ENCODE data around the gene OR3A3. TPM values are rescaled to one million over a fixed set of nuclear protein-coding genes. Genes with fewer than 3 reads are reported as not detected.

The OR3A3 gene
- total RNA-seq, 3 donors from 2014 or later, result not detected

DNA sequence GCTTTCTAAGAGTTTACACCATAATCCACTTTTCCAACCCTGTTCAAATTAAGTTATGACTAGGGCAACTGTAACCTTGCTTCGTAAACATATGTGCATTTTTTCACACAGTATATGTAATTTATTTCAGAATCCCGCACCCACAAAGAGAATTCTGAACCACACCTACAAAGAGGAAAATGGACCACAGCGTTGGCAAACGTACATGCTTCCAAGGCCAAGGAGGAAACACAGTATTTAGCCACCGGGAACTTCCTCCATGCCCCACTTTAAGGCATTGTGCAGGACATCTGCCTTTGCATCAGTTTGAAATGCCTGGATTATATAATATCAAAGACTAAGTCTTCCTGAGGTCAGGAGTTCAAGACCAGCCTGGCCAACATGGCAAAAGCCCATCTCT is 58.4 kb downstream of the OR3A3 start:
- Histone ChIP-seq H3K4me1 (ENCODE audit: low read depth) (peaks cover 14% of the 10 kb centered on the region), H3K4me3 (no peak overlapping the region), H3K9me3 (no peaks in the 10 kb centered on the region), H3K36me3 (ENCODE audit: low read depth) (no peaks in the 10 kb centered on the region)
- DNase-seq, result peak in 1 of 3 donors; percentile 47
- TF ChIP-seq, protein P1, sequence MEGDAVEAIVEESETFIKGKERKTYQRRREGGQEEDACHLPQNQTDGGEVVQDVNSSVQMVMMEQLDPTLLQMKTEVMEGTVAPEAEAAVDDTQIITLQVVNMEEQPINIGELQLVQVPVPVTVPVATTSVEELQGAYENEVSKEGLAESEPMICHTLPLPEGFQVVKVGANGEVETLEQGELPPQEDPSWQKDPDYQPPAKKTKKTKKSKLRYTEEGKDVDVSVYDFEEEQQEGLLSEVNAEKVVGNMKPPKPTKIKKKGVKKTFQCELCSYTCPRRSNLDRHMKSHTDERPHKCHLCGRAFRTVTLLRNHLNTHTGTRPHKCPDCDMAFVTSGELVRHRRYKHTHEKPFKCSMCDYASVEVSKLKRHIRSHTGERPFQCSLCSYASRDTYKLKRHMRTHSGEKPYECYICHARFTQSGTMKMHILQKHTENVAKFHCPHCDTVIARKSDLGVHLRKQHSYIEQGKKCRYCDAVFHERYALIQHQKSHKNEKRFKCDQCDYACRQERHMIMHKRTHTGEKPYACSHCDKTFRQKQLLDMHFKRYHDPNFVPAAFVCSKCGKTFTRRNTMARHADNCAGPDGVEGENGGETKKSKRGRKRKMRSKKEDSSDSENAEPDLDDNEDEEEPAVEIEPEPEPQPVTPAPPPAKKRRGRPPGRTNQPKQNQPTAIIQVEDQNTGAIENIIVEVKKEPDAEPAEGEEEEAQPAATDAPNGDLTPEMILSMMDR (IDR thresholded peaks at IDR 0.05), result no peak
- intact Hi-C loops (cut with DNase I, micrococcal nuclease), result no loop called here
- ATAC-seq, result peak; percentile 75

DNA sequence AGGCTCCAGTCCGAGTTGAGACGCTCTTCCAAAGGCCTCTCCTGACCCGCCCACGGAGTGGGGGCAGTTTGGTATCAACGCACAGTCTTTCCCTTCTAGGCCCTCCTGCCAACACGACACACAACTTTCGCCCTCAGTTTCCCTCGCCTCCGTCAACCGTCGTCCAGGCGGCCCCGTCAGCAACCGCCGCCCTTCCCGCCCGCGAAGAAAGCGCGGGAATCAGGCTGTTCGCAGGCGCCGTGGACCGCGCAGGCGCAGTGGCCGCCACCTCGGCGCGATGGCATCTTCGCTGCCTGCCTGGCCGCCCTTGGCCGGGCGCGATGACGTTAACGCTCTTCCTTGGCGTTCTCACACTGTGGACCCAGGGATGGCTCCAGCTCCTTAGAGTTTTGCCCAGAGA is 60.4 kb downstream of the OR3A3 start, which contains the start of gene SPATA22:
Gene SPATA22 (minus strand): TSS at position 221 of the 400 bp plus-strand sequence. CDS start 2,494 bp downstream, outside the sequence.
- DNase-seq, result no peak
- ATAC-seq, result no peak
- Histone ChIP-seq H3K4me1 (ENCODE audit: low read depth) (peaks cover 28% of the 10 kb centered on the region), H3K36me3 (ENCODE audit: low read depth) (no peaks in the 10 kb centered on the region), H3K4me3 (no peak within 1 kb of the TSS), H3K9me3 (no peaks in the 10 kb centered on the region)
- TF ChIP-seq, protein P1 (IDR thresholded peaks at IDR 0.05), result no peak
- intact Hi-C loops (cut with DNase I, micrococcal nuclease), result no loop called here

DNA sequence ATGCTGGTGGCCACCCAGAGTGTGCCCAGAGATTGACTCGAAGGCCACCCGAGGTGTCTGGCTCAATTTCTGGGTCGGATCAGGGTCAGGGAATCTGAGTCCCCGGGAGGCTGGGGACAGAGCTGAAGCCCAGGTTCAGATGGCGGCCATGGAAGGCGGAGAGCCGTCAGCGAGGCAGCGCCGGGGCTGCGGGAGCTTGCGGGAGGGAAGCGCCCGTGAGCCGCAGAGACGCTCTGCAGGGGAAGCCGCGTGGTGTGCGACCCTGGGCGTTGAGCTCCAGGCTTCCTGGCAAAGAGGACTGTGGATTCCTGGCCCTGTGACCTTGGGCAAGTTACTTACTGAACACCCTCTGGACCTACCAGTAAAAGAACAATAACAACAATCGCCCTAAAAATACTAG is 61.0 kb downstream of the OR3A3 start:
- intact Hi-C loops (cut with DNase I, micrococcal nuclease), result no loop called here
- H3K36me3 ChIP-seq (ENCODE audit: low read depth), result no peaks in the 10 kb centered on the region
- no peak for ATAC-seq
- H3K9me3 ChIP-seq, result no peaks in the 10 kb centered on the region
- DNase-seq, result no peak
- H3K4me3 ChIP-seq, result no peak overlapping the region
- TF ChIP-seq, protein P1 (IDR thresholded peaks at IDR 0.05), result no peak
- peaks cover 31% of the 10 kb centered on the region for H3K4me1 ChIP-seq (ENCODE audit: low read depth)

Other genes starting within 250 kb of the OR3A3 start
- not detected for gene OR1A2, start 213.9 kb upstream of the OR3A3 start, total RNA-seq
- not detected for gene OR1A1, start 203.7 kb upstream of the OR3A3 start, total RNA-seq
- gene OR3A1, start 113.0 kb upstream of the OR3A3 start, total RNA-seq, result under 1 TPM in 1 of 3 donors, not detected in 2; 0.32 TPM
- gene OR3A2, start 25.1 kb upstream of the OR3A3 start, total RNA-seq, result 1 to 10 TPM in 1 of 3 donors, not detected in 2; 1.3 TPM
- not detected for gene OR1E1, start 13.0 kb upstream of the OR3A3 start, total RNA-seq
- gene OR1E2, start 22.5 kb downstream of the OR3A3 start, total RNA-seq, result not detected
- 1 to 10 TPM in 1 of 3 donors, not detected in 2; 1.1 TPM for gene SPATA22, start 60.4 kb downstream of the OR3A3 start, total RNA-seq
- gene ASPA, start 64.6 kb downstream of the OR3A3 start, total RNA-seq, result 1 to 10 TPM; 3.5 to 6.6 (median 3.7) TPM
- 10 to 100 TPM in 1 of 3 donors, 1 to 10 TPM in 2; 7.7 to 17.8 (median 8.6) TPM for gene TRPV3, start 146.4 kb downstream of the OR3A3 start, total RNA-seq
- gene TRPV1, start 198.0 kb downstream of the OR3A3 start, total RNA-seq, result 10 to 100 TPM in 1 of 3 donors, 1 to 10 TPM in 2; 7.4 to 14.5 (median 7.8) TPM
- gene SHPK, start 224.9 kb downstream of the OR3A3 start, total RNA-seq, result 10 to 100 TPM; 13.9 to 27.8 (median 19.0) TPM
- gene CTNS, start 225.4 kb downstream of the OR3A3 start, total RNA-seq, result 10 to 100 TPM in 2 of 3 donors, 1 to 10 TPM in 1; 9.6 to 13.4 (median 13.1) TPM

Data from mucosa of descending colon (tissue), 3 donors.